ENCODE data around the gene SH3GL3. TPM values are rescaled to one million over a fixed set of nuclear protein-coding genes. Genes with fewer than 3 reads are reported as not detected.

Gene SH3GL3
- total RNA-seq, 2 experiments from 2014 or later = not detected

DNA sequence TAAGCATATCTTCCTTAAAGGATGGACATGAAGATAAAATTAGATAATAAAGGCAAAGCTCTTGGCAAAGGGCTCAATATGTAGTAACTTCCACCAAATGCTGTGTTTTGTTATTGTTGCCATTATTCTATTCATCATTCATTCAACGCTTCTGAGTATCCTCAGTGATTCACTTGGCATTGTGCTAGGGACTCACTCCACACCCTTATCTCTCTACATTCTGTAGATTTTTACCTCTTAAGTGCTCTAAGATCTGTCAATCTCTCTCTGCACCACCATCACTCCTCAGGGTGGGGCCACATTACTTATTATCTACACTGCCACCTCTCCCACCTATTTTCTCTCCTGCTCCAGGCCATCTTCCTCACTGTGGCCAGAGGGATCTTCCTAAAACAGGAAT is 51.2 kb downstream of the SH3GL3 start:
- ChIA-PET CTCF (no interaction called here), POLR2A (no interaction called here)
- H3K27ac Mint-ChIP-seq = no peak overlapping the region
- H3K4me1 Mint-ChIP-seq = no peaks in the 10 kb centered on the region
- H3K4me3 Mint-ChIP-seq = no peak overlapping the region
- peaks cover 7% of the 10 kb centered on the region for H3K9me3 Mint-ChIP-seq
- no peak for DNase-seq
- H3K36me3 Mint-ChIP-seq (ENCODE audit: low read depth) = no peaks in the 10 kb centered on the region
- no peaks in the 10 kb centered on the region for H3K27me3 Mint-ChIP-seq

DNA sequence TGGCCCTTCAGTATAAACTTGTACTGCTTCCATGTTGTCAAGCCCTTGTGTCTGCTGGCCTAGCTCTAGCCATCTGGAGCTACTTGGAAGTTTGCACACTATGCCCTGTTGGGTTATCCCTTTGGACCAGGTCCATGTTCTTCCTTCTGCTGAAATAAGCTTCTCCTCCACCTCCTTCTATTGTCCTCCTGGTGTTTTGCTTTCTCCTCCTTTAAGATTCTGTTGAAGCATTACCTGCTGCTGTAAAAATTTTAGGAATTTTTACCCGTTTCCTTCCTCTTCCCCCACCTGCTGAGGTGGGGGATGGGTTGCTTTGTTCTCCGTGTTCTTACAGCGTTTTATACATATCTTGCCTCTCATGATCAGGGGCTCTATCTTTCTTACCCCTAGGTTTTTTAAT is 51.7 kb downstream of the SH3GL3 start:
- no peak for DNase-seq
- Mint-ChIP-seq H3K9me3 (peaks cover 7% of the 10 kb centered on the region), H3K36me3 (ENCODE audit: low read depth) (no peaks in the 10 kb centered on the region), H3K27ac (no peak overlapping the region), H3K27me3 (no peaks in the 10 kb centered on the region), H3K4me3 (no peak overlapping the region), H3K4me1 (no peaks in the 10 kb centered on the region)
- ChIA-PET CTCF (no interaction called here), POLR2A (no interaction called here)

GRCh38 chr15:83499476-83499875 is 52.3 kb downstream of the SH3GL3 start:
- Mint-ChIP-seq H3K36me3 (ENCODE audit: low read depth) (no peaks in the 10 kb centered on the region), H3K4me1 (no peaks in the 10 kb centered on the region), H3K27me3 (no peaks in the 10 kb centered on the region), H3K27ac (no peak overlapping the region), H3K9me3 (peaks cover 7% of the 10 kb centered on the region), H3K4me3 (no peak overlapping the region)
- no peak for DNase-seq
- CTCF ChIA-PET = no interaction called here
- POLR2A ChIA-PET = no interaction called here

- Mint-ChIP-seq H3K36me3 (ENCODE audit: low read depth) (no peaks in the 10 kb centered on the region), H3K27ac (no peak overlapping the region), H3K27me3 (no peaks in the 10 kb centered on the region), H3K9me3 (no peaks in the 10 kb centered on the region), H3K4me1 (no peaks in the 10 kb centered on the region), H3K4me3 (no peak overlapping the region)
- ChIA-PET POLR2A (no interaction called here), CTCF (no interaction called here)
- DNase-seq = no peak
Observed at GRCh38 chr15:83503595-83504364, 56.6 kb downstream of the SH3GL3 start.

GRCh38 chr15:83504365-83504764 is 57.2 kb downstream of the SH3GL3 start:
- POLR2A ChIA-PET = no interaction called here
- Mint-ChIP-seq H3K27me3 (no peaks in the 10 kb centered on the region), H3K4me3 (no peak overlapping the region), H3K9me3 (no peaks in the 10 kb centered on the region), H3K27ac (no peak overlapping the region), H3K4me1 (no peaks in the 10 kb centered on the region), H3K36me3 (ENCODE audit: low read depth) (no peaks in the 10 kb centered on the region)
- no peak for DNase-seq
- CTCF ChIA-PET = no interaction called here

- Mint-ChIP-seq H3K4me1 (no peaks in the 10 kb centered on the region), H3K4me3 (no peak overlapping the region), H3K9me3 (no peaks in the 10 kb centered on the region), H3K27ac (no peak overlapping the region), H3K27me3 (no peaks in the 10 kb centered on the region), H3K36me3 (ENCODE audit: low read depth) (no peaks in the 10 kb centered on the region)
- POLR2A ChIA-PET = no interaction called here
- DNase-seq = no peak
- CTCF ChIA-PET = no interaction called here
Observed at GRCh38 chr15:83510001-83510400, 62.9 kb downstream of the SH3GL3 start.

DNA sequence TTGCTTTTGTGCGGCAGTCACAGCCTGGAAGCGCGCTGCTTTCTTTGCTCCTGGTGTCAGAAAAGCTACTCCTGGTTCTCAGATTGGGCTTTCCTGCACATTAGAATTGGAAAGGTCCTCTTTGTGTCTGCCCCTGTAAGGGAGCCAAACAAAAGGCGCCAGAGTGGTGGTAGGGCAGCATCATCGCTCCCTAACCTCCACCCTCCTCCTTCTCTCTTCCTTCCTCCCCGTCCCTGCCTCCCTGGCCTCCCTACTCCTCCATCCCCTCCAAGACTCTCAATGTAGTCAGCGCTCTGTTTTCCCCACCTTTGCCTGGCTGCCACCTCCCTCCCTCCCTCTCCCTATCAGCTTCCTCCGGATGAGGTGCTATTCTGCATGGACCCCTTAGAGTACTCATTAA is 65.3 kb downstream of the SH3GL3 start:
- Mint-ChIP-seq H3K4me3 (no peak overlapping the region), H3K27me3 (no peaks in the 10 kb centered on the region), H3K4me1 (no peaks in the 10 kb centered on the region), H3K9me3 (no peaks in the 10 kb centered on the region), H3K27ac (no peak overlapping the region), H3K36me3 (ENCODE audit: low read depth) (no peaks in the 10 kb centered on the region)
- ChIA-PET CTCF (no interaction called here), POLR2A (no interaction called here)
- no peak for DNase-seq

DNA sequence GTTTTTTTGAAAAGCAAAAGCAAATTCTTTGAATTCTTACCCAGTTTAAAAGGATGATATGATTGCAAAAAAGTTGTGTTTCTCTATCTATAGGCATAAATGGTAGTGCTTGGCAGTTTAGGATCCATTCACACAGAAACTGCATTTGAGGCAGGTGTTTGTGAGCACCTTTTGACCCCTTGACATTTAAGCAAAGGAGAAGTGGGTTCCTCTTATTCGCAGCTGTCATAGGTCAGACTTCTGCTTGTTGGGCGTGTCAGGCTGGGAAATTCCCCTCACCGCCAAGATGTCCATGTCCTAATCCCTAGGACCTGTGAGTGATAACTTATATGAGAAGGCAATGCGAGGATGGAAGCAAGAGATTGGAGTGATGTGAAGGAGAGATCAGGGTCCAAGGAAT is 67.4 kb downstream of the SH3GL3 start:
- ChIA-PET POLR2A (no interaction called here), CTCF (no interaction called here)
- H3K4me1 Mint-ChIP-seq = no peaks in the 10 kb centered on the region
- no peak overlapping the region for H3K4me3 Mint-ChIP-seq
- no peaks in the 10 kb centered on the region for H3K9me3 Mint-ChIP-seq
- no peak for DNase-seq
- no peaks in the 10 kb centered on the region for H3K27me3 Mint-ChIP-seq
- no peaks in the 10 kb centered on the region for H3K36me3 Mint-ChIP-seq (ENCODE audit: low read depth)
- no peak overlapping the region for H3K27ac Mint-ChIP-seq

DNA sequence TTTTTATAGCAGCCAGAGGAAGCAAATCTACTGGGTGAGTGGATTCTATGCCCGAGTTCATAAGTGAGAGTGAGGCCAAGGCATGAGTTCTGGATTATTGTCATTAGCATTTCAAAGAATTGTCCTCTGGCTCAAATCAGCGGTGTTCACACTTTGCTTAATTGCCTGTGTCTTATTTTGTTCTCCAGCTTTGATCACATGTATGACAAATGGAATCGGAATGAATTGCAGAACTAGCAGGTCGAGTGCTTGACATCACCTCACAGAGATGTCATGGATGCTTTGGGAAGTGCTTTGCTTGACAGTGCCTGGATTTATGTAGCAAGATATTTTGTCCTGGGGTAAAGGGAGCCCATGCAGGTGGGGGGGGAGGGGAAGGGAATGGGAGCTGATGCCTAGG is 68.0 kb downstream of the SH3GL3 start:
- no peak for DNase-seq
- no peak overlapping the region for H3K27ac Mint-ChIP-seq
- POLR2A ChIA-PET = no interaction called here
- no peak overlapping the region for H3K4me3 Mint-ChIP-seq
- no peaks in the 10 kb centered on the region for H3K9me3 Mint-ChIP-seq
- no peaks in the 10 kb centered on the region for H3K36me3 Mint-ChIP-seq (ENCODE audit: low read depth)
- CTCF ChIA-PET = no interaction called here
- H3K27me3 Mint-ChIP-seq = no peaks in the 10 kb centered on the region
- no peaks in the 10 kb centered on the region for H3K4me1 Mint-ChIP-seq

GRCh38 chr15:83516935-83517334 is 69.8 kb downstream of the SH3GL3 start:
- DNase-seq = no peak
- POLR2A ChIA-PET = no interaction called here
- H3K36me3 Mint-ChIP-seq (ENCODE audit: low read depth) = no peaks in the 10 kb centered on the region
- no peaks in the 10 kb centered on the region for H3K9me3 Mint-ChIP-seq
- no peaks in the 10 kb centered on the region for H3K27me3 Mint-ChIP-seq
- CTCF ChIA-PET = no interaction called here
- H3K4me3 Mint-ChIP-seq = no peak overlapping the region
- no peaks in the 10 kb centered on the region for H3K4me1 Mint-ChIP-seq
- H3K27ac Mint-ChIP-seq = no peak overlapping the region

DNA sequence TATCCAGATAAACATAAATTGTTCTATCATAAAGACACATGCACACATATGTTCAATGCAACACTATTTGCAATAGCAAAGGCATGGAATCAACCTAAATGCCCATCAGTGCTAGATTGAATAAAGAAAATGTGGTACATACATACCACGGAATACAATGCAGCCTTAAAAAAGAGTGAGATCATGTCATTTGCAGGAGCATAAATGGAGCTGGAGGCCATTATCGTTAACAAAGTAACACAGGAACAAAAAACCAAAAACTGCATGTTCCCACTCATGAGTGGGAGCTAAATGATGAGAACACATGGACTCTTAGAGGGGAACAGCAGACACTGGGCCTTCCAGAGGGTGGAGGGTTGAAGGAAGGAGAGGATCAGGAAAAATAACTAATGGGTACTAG is 79.2 kb downstream of the SH3GL3 start:
- no peaks in the 10 kb centered on the region for H3K27me3 Mint-ChIP-seq
- POLR2A ChIA-PET = no interaction called here
- no peak overlapping the region for H3K4me3 Mint-ChIP-seq
- H3K36me3 Mint-ChIP-seq (ENCODE audit: low read depth) = no peaks in the 10 kb centered on the region
- H3K27ac Mint-ChIP-seq = no peak overlapping the region
- no peak for DNase-seq
- CTCF ChIA-PET = no interaction called here
- H3K9me3 Mint-ChIP-seq = peaks cover 15% of the 10 kb centered on the region
- no peaks in the 10 kb centered on the region for H3K4me1 Mint-ChIP-seq

- ChIA-PET CTCF (no interaction called here), POLR2A (no interaction called here)
- Mint-ChIP-seq H3K27me3 (peaks cover 1% of the 10 kb centered on the region), H3K4me3 (no peak overlapping the region), H3K4me1 (no peaks in the 10 kb centered on the region), H3K9me3 (peaks cover 6% of the 10 kb centered on the region), H3K36me3 (ENCODE audit: low read depth) (no peaks in the 10 kb centered on the region), H3K27ac (no peak overlapping the region)
- no peak for DNase-seq
Observed at GRCh38 chr15:83533410-83533962, 86.3 kb downstream of the SH3GL3 start.

DNA sequence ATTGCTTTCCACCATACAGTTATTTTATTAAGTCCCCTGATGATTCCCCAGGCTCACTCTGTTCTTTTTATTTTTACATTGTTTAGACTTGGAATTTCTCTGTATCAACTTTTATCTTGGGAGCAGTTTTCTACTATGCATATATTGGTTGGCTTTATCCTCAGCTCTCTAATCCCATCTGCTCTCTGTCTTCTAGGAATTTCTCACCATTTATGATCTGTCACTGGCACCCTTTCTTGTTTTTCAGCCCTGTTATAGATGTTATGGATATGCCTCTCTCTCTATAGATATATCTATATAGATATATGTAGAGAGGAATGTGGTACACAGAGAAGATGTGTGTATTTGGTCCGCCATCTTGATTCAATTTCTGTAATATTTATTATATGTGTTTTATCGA is 90.5 kb downstream of the SH3GL3 start:
- Mint-ChIP-seq H3K4me3 (no peak overlapping the region), H3K27ac (no peak overlapping the region), H3K36me3 (ENCODE audit: low read depth) (no peaks in the 10 kb centered on the region), H3K9me3 (no peaks in the 10 kb centered on the region), H3K4me1 (no peaks in the 10 kb centered on the region), H3K27me3 (peaks cover 1% of the 10 kb centered on the region)
- DNase-seq = no peak
- CTCF ChIA-PET = no interaction called here
- POLR2A ChIA-PET = no interaction called here

DNA sequence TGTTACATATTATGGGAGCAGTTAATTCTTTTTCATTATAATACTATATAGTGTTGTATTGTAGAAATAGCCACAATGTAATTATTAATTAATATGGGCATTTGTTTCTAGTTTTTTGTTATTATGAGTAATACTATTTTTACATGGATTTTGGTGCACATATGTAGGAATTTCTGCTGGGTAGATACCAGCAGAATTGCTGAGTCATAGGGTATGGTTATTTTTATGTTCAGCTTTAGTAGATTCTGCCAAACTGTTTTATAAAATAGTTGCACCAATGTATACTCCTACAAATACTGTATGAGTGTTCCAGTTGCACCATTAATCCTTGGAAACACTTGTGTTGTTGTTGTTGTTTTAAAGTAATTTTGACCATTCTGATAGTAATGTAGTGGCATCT is 91.5 kb downstream of the SH3GL3 start:
- Mint-ChIP-seq H3K27me3 (peaks cover 5% of the 10 kb centered on the region), H3K4me1 (no peaks in the 10 kb centered on the region), H3K4me3 (no peak overlapping the region), H3K36me3 (ENCODE audit: low read depth) (no peaks in the 10 kb centered on the region), H3K27ac (no peak overlapping the region), H3K9me3 (no peaks in the 10 kb centered on the region)
- no peak for DNase-seq
- ChIA-PET POLR2A (no interaction called here), CTCF (no interaction called here)
